T-helper 2 cell treated with Interferon-gamma antibody and Interleukin-4, amounts not matched to agents 5 μg/mL and 100 μg/mL, for 36 hours (primary cell): ENCODE measurements around the gene JAKMIP2.
"Not testable (repeated sequence)": the region's sequence is repeated elsewhere in the genome, so short reads cannot be mapped to it uniquely, and the experiment has no call there.

Source experiments
- DNase-seq: peaks from one replicate; pipeline ENCODE4 v3.0.0; 2021; ENCODE audit warnings: low spot score
- H3K27ac Mint-ChIP-seq: one replicate; pipeline ENCODE4 v1.8.0; 2021; ENCODE audit warnings: mild to moderate bottlenecking, mixed read lengths
- H3K27me3 Mint-ChIP-seq: one replicate; pipeline ENCODE4 v1.8.0; 2021; ENCODE audit warnings: low read depth, mixed read lengths
- H3K36me3 Mint-ChIP-seq: one replicate; pipeline ENCODE4 v1.8.0; 2021; ENCODE audit warnings: low read depth, mixed read lengths
- H3K4me1 Mint-ChIP-seq: one replicate; pipeline ENCODE4 v1.8.0; 2021; ENCODE audit warnings: low read depth, mixed read lengths
- H3K4me3 Mint-ChIP-seq: one replicate; pipeline ENCODE4 v1.8.0; 2022; ENCODE audit warnings: mild to moderate bottlenecking, moderate library complexity, mixed read lengths
- H3K9me3 Mint-ChIP-seq: one replicate; pipeline ENCODE4 v1.8.0; 2021; ENCODE audit warnings: mixed read lengths

JAKMIP2 gene

DNA sequence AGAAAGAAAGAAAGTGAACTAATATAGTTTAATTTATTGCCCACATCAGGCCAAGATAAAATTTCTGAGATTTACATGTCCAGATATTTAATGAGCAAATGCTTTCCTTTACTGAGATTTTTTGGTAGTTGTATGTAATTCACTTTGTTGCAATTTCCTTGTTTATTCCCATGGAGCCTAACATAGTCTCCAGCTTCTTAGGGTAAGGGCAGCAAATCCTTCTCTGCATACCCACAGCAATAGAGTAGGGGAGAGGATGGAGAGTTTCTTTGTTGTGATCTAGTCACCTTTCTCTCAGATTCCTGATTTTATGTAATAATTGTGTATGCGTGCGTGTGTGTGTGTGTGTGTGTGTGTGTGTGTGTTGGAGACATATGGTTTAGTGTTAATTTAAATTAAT, 221.1 kb downstream of the JAKMIP2 start:
- Mint-ChIP-seq H3K4me3 (no peak overlapping the region), H3K36me3 (no peaks in the 10 kb centered on the region), H3K27me3 (no peaks in the 10 kb centered on the region), H3K4me1 (no peaks in the 10 kb centered on the region), H3K9me3 (no peaks in the 10 kb centered on the region), H3K27ac (no peak overlapping the region)
- DNase-seq: no peak

GRCh38 chr5:147560718-147561331, 221.7 kb downstream of the JAKMIP2 start:
- Mint-ChIP-seq H3K36me3 (no peaks in the 10 kb centered on the region), H3K9me3 (no peaks in the 10 kb centered on the region), H3K4me3 (no peak overlapping the region), H3K27ac (no peak overlapping the region), H3K27me3 (no peaks in the 10 kb centered on the region), H3K4me1 (no peaks in the 10 kb centered on the region)
- no peak for DNase-seq

DNA sequence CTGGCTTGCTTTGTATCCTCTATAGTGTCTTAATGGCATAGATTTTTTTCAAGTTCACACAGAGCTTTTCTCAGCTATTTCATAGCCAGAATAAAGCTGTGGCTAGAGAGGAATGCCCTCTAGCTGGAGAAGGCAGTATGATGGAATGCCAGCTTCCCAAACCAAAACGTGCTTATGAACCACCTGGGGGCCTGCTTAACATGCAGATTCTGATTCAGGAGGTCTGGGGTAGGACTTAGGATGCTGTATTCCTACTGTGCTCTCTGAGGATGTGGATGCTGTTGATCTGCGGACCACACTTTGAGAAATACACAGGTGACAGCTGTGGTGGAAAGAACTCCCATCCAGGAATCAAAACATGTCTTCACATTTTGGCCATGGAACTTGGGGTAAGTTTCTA, 222.8 kb downstream of the JAKMIP2 start:
- Mint-ChIP-seq H3K27me3 (no peaks in the 10 kb centered on the region), H3K4me1 (no peaks in the 10 kb centered on the region), H3K36me3 (no peaks in the 10 kb centered on the region), H3K4me3 (no peak overlapping the region), H3K9me3 (no peaks in the 10 kb centered on the region), H3K27ac (no peak overlapping the region)
- DNase-seq: no peak

DNA sequence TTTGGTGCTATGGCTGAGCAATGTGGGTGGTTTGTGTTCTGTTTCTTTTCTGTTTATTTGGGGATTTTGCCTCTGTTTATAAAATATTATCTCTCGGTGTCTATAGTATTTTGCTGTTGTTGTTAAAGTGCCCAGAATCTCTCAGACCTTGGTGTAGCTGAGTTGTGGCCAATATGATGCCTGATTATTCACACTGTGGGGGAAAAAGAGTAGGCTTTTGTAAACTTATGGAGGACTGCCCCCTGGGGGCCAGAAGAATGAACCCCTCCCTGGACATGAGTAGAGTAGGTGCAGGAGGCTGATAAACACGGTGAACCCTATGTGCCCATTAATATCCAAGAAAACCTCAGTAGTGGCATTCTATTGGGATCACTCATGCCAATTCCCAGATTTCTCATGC, 223.7 kb downstream of the JAKMIP2 start:
- H3K36me3 Mint-ChIP-seq: no peaks in the 10 kb centered on the region
- H3K27ac Mint-ChIP-seq: no peak overlapping the region
- no peak for DNase-seq
- H3K9me3 Mint-ChIP-seq: no peaks in the 10 kb centered on the region
- H3K4me1 Mint-ChIP-seq: no peaks in the 10 kb centered on the region
- H3K4me3 Mint-ChIP-seq: no peak overlapping the region
- H3K27me3 Mint-ChIP-seq: no peaks in the 10 kb centered on the region

- DNase-seq: no peak
- no peak overlapping the region for H3K4me3 Mint-ChIP-seq
- no peaks in the 10 kb centered on the region for H3K36me3 Mint-ChIP-seq
- no peak overlapping the region for H3K27ac Mint-ChIP-seq
- no peaks in the 10 kb centered on the region for H3K4me1 Mint-ChIP-seq
- no peaks in the 10 kb centered on the region for H3K27me3 Mint-ChIP-seq
- H3K9me3 Mint-ChIP-seq: no peaks in the 10 kb centered on the region
Measured at GRCh38 chr5:147557876-147558745, 224.4 kb downstream of the JAKMIP2 start.

GRCh38 chr5:147555176-147555575, 227.4 kb downstream of the JAKMIP2 start:
- H3K9me3 Mint-ChIP-seq: no peaks in the 10 kb centered on the region
- no peak for DNase-seq
- H3K4me3 Mint-ChIP-seq: no peak overlapping the region
- H3K27ac Mint-ChIP-seq: no peak overlapping the region
- no peaks in the 10 kb centered on the region for H3K36me3 Mint-ChIP-seq
- H3K4me1 Mint-ChIP-seq: no peaks in the 10 kb centered on the region
- H3K27me3 Mint-ChIP-seq: no peaks in the 10 kb centered on the region

DNA sequence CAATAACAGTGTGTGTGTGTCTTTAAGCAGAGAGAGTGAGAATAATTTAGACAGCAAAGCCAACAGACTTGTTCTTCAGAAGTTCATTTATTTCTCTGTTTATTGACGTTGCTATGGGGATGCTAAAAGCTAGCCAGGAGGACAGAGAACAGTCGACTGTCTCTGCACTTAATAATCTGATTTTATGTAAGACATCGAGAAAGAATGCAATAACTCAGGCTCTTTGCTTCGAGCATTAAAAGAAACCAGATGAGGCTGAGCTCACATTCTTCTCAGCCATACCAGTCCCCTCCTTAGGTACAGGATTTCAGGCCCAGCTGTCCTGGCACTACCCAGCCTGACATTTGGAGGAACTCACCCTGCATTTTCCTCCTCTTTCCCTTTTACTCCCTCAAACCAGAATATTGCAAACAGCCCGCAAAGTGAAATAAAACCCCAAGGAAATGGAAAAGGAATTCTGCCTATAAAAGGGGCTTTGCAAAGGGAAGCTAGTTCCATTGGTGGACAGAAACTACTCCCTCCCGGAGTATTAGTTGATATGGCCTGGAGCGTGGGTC, 228.2 kb downstream of the JAKMIP2 start:
- Mint-ChIP-seq H3K4me1 (no peaks in the 10 kb centered on the region), H3K27ac (no peak overlapping the region), H3K9me3 (no peaks in the 10 kb centered on the region), H3K36me3 (no peaks in the 10 kb centered on the region), H3K27me3 (no peaks in the 10 kb centered on the region), H3K4me3 (no peak overlapping the region)
- DNase-seq: no peak

- not testable (repeated sequence) for H3K27ac Mint-ChIP-seq, H3K36me3 Mint-ChIP-seq, H3K4me1 Mint-ChIP-seq, DNase-seq, H3K27me3 Mint-ChIP-seq, H3K4me3 Mint-ChIP-seq, H3K9me3 Mint-ChIP-seq
Measured at GRCh38 chr5:147553817-147554216, 228.7 kb downstream of the JAKMIP2 start.

DNA sequence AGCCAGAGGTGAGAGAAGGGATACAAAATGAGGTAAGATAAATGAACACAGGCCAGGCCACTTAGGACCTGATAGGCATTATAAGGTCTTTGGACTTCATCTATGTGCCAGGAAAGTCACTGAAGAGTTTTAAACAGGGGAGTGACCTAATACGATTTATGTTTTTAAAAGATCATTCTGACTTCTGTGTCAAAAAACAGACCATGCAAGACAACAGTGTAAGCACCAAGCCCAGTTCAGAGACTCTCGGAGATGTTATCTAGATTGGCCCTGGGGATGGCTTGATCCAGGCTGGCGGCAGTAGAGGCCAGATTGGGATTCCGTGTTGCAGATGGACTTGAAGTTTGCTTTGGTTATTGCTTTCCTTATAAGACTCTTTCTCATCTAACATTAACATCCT, 229.6 kb downstream of the JAKMIP2 start:
- DNase-seq: no peak
- no peaks in the 10 kb centered on the region for H3K27me3 Mint-ChIP-seq
- no peak overlapping the region for H3K27ac Mint-ChIP-seq

GRCh38 chr5:147551677-147552076, 230.9 kb downstream of the JAKMIP2 start:
- Mint-ChIP-seq H3K4me1 (no peaks in the 10 kb centered on the region), H3K27me3 (no peaks in the 10 kb centered on the region), H3K4me3 (no peak overlapping the region), H3K9me3 (no peaks in the 10 kb centered on the region), H3K36me3 (no peaks in the 10 kb centered on the region), H3K27ac (no peak overlapping the region)
- no peak for DNase-seq

More for the DNA sequence above, 229.6 kb downstream of the JAKMIP2 start:
- no peaks in the 10 kb centered on the region for H3K36me3 Mint-ChIP-seq
- H3K4me1 Mint-ChIP-seq: no peaks in the 10 kb centered on the region
- H3K9me3 Mint-ChIP-seq: no peaks in the 10 kb centered on the region
- no peak overlapping the region for H3K4me3 Mint-ChIP-seq

- no peaks in the 10 kb centered on the region for H3K9me3 Mint-ChIP-seq
- H3K4me1 Mint-ChIP-seq: no peaks in the 10 kb centered on the region
- no peak for DNase-seq
- H3K4me3 Mint-ChIP-seq: no peak overlapping the region
- H3K36me3 Mint-ChIP-seq: no peaks in the 10 kb centered on the region
- no peaks in the 10 kb centered on the region for H3K27me3 Mint-ChIP-seq
- H3K27ac Mint-ChIP-seq: no peak overlapping the region
Measured at GRCh38 chr5:147547730-147548129, 234.8 kb downstream of the JAKMIP2 start.

DNA sequence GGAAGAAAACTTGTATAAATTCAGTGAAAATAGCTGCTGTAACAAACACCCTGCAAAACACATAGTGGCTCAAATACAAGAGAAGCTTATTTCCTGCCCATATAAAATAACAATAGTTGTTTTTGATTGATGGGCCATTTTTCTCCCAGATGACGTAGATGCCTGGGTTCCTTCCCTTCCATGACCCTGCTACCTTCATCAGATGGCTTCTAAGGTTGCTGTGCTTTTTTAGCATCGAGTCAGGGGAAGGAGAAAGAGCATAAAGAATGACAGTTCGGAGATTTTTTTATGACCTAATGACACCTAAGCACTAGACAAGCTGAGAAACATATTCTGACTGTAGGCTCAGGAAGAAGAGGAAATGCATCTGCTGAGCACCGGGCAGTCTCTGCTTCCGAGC, 238.0 kb downstream of the JAKMIP2 start:
- Mint-ChIP-seq H3K4me3 (no peak overlapping the region), H3K27me3 (no peaks in the 10 kb centered on the region), H3K27ac (no peak overlapping the region), H3K4me1 (no peaks in the 10 kb centered on the region), H3K9me3 (no peaks in the 10 kb centered on the region), H3K36me3 (no peaks in the 10 kb centered on the region)
- DNase-seq: no peak

DNA sequence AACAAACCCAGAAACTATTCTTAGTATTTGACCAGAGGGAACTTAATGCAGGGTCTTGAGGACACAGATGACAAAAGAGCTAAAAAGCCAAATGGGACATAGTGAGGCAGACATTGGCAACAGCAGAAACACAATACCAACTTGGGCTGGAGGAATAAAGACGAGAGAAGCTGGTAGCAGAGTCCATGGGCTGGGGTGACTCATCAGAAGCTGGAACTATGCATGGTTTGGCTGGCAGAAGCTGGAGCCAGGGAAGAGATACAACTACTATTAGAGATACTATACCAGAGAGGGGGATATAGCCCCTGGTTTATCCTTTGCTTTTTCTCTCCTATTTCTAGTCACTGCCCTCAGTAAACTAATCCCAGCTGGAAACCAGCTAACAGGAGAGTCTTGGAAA, 243.5 kb downstream of the JAKMIP2 start:
- Mint-ChIP-seq H3K27ac (no peak overlapping the region), H3K4me3 (no peak overlapping the region), H3K27me3 (no peaks in the 10 kb centered on the region), H3K36me3 (no peaks in the 10 kb centered on the region), H3K9me3 (no peaks in the 10 kb centered on the region), H3K4me1 (no peaks in the 10 kb centered on the region)
- DNase-seq: no peak

DNA sequence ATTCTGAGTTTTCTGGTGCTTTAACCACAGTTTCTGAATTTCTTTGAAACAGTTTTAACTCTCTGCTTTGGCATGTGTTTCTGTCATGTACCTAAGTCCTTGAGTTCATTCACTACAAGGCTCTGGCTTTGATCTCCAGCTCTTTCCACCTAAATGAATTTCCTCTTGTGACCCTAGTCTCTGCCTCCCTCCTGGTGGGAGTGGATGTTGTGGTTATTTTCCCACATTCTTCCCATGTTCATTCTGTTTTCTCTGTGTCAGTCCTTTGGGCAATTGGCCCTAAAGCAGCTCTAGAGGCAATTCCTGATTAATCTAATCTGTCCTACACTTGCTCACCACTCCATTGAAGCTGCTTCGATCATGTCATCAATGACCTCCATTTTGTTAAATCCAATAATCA, 244.3 kb downstream of the JAKMIP2 start:
- Mint-ChIP-seq H3K9me3 (no peaks in the 10 kb centered on the region), H3K4me1 (no peaks in the 10 kb centered on the region), H3K27me3 (no peaks in the 10 kb centered on the region), H3K27ac (no peak overlapping the region), H3K4me3 (no peak overlapping the region), H3K36me3 (no peaks in the 10 kb centered on the region)
- no peak for DNase-seq
